GM21723 (cell line): ENCODE data around the gene HYDIN.
"Not testable (repeated sequence)": the region's sequence is repeated elsewhere in the genome, so short reads cannot be mapped to it uniquely, and the experiment has no call there.

Experiments used
- ATAC-seq: cut with Tn5 transposase; IDR thresholded peaks from one replicate; pipeline ENCODE4 v1.9.1; 2021; ENCODE audit warnings: mild to moderate bottlenecking, moderate library complexity; ENCODE audit not compliant: unreplicated experiment

HYDIN gene

DNA sequence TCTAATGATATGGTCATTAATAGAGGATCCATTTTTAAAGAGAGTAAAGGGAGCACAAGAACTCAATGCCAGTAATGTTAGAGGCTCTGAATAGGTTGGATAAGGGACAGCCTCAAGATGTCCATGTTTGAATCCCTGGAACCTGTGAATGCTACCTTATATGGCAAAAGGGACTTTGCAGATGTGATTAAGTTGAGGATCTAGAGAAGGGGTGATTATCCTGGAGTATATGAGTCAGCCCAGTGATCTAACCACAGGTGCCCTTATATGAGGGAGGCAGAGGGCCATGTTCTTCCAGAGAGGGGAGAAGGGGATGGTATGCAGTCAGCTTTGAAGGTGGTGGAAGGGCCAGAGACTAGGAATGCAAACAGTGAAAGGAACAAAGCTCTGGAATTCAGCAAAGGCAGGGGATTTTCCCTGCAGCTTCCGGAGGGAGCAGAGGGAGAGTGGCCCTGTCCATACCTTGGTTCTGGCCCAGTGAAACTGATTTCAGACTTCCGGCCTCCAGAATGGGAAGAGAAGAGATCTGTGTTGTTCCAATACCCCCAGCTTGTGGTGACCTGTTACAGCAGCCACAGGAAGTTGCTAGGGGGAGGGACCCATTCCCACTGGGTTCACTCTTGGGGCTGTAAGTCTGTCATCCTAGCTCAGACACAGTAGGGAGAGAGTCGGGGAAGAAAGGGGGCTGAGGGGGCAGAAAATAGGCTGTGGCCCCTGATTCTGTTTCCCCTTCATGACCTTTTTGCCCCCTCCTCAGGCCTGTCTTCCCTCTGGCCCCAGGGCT is 220.9 kb downstream of the HYDIN start:
- not testable (repeated sequence) for ATAC-seq

DNA sequence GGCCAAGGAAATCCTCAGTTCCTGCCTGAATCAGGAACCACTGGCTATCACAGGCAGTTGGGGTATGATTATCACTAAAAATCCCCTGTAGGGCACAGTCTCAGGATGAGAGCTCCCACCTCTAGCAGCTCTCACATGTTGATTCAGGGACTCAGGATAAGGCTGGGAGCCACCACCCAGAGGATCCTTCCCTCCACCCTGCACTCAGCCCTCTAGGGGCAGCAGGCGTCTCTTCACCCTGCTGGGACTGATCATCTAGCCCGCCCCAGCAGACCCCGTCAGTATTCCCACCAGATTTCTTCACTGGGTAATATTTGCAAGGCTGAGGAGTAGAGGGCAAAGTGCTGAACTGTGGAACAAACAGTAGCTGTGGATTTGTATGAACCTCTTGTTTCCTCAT is 224.0 kb downstream of the HYDIN start:
- ATAC-seq, result not testable (repeated sequence)

DNA sequence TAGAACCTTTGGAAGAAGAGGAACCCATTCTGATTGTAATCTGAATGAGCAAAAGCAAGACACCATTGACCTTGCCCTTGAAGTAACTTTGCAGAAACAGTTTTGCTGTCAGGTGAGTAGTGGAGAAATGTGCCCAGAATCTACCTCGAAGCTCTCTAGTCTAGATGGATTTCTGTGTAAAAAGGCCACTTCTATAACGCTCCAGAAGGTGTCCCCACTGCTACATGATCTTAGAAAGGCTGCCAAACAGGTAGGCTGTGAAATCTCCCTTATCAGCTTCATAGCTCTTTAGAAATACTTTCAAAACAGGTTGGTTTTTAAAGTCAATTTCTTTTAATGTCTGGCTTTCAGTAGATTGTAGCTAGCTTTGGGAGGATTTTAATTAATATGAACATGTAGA is 230.8 kb downstream of the HYDIN start:
- not testable (repeated sequence) for ATAC-seq

DNA sequence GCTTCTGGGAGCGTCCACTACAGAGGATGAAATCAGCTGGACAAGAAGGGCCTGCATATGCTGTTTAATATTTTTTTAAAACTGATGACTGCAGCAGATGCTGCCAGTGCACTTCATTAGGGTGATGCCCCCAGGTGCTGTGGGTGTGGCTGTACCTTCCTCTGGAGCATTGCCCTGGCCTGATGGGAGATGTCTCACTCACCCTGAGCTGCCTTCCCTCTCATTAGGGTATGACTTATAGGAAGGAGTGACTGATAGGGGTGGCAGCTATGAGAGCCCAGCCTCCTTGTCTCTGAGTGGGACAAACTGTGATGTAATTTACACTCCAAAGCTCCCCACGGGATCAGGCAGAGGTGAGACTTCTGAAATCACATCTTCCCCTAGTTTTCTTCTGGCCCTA is 234.7 kb downstream of the HYDIN start:
- not testable (repeated sequence) for ATAC-seq

DNA sequence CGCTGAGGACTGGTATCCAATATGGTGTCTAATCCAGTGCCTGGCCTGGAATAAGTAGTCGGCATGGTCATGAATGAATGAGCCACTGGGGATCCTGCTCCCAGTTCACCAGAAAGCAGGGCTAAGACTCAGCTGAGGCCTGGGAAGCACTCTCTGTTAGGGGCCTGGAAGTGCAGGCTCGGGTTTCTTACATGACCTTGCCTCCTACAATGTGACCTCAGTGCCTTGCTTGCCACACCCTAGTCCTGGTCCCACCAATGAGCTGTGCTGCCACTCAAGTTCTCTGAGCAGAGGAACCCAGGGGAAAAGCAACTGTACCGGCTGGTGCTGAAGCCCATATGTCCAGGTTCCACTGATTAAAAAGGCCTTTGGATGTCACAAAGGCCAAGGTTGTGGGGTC is 238.0 kb downstream of the HYDIN start:
- not testable (repeated sequence) for ATAC-seq

DNA sequence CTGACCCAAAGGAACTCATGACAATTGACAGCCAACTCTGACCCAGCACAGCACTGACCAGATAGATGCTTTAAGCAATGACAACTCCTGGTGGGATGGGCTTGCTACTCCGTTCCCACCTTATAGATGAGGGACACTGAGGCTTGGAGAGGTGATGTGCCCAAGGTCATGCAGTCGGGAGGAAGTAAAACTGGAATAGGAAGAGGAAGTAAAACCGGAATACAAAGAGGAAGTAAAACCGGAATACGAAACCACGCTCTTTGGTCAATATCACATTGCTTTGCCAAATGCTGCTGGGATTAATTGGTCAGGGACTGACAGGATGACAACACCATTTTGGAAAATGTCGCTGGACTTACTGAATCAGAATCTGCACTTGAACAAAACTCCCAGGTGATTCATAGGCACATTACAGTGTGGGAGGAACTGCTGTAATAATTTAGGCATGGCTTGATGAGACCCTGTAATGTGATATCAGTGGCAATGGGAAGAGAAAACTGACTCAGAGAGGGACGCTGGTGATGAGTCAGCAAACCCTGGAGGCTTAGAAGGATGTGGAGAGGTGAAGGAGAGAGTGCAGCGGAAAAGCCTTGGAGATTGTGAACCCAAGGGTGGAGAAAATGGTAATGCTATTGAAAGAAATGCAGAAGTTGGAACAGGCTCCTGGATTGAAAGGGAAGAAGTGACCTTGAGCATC is 243.4 kb downstream of the HYDIN start:
- not testable (repeated sequence) for ATAC-seq

DNA sequence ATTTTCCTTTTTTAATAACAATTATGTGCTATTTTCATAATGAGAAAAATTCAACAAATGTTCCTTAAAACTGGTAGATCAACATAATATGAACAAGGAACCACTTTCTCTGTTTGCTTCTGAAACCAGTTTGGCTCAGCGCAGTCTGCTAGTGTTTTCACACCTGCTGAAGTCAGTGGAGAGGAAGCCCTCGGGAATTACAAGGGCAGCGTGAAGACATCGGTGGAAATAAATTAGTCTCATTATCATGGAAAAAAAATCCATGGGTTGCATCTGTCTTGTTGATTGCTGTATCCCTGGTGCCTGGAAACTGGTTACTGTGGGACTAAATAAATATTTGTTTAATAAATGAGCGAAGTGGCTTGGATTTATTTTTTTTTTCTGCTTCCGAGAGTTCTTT is 245.8 kb downstream of the HYDIN start:
- not testable (repeated sequence) for ATAC-seq

DNA sequence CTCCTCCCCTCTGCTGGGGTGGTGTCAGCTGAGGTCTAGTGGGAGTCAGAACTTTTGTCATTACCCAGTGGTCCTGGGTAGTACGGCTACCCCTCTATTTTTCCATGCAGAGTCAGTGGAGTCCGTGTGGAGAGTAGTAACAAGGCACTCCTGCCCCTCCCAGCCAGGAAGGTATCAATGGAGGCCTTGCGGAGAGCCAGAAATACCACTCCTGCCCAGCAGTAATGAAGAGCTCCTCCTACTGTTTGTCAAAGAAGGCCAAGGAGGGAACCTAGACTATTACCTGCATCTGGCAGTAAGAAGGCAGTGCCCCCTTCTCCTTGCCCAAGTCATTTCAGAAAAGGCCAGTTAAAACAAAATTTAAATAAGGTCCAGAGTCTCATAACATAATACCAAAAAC is 262.2 kb downstream of the HYDIN start:
- not testable (repeated sequence) for ATAC-seq

DNA sequence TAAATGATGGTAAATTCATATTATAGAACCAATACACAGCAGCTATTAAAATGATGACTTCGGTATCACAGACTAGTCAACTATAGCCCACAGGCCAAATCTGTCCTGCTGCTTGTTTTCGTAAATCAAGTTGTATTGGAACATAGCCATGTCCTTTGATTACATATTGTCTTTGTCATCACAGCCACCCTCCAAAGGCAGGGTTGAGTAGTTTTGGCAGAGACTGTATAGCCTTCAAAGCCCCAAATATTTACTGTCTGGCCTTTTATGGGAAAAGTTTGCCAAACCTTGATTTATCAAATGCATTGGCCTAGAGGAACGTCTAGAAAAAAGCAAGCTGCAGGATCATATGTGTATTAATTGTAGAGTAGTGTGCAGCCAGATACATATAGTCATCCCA is 270.4 kb downstream of the HYDIN start:
- not testable (repeated sequence) for ATAC-seq

DNA sequence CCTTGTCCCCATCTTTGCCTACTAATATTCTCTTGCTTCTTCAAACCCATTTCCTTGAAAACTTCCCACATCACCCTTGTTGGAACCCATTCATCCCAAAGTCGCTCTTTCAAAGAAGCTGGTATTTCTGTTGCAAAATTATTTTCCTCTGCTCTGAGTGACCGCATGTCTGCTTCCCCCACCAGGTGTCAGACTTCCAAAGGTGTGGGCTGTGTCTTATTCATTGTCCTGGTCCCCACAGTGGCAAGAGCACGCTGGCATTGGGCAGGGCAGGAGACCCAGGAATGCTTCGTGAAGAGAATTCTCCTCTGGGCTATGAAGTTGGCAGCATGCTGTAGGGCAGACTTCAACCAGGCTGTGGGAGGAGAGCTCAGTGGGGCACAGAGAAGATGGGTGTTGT is 275.6 kb downstream of the HYDIN start:
- ATAC-seq, result not testable (repeated sequence)

DNA sequence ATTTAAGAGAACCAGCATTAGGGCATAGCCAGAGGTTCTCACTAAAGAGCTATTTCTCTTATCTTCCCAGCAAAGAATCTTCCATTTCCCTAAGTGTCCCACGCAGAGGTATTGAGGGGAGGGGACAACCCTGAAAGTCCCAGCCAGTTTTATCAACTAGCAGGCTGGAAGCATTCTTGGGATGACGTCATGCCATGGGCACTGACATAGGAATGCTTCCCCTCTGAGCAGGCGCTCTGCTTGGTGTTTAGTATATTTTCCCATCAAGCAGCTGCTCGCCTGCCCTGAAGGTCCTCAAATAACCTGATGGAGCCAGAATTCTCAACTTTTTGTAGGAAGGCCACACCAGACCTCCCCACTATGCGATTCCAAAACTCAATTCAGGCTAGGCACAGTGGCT is 276.7 kb downstream of the HYDIN start:
- not testable (repeated sequence) for ATAC-seq

DNA sequence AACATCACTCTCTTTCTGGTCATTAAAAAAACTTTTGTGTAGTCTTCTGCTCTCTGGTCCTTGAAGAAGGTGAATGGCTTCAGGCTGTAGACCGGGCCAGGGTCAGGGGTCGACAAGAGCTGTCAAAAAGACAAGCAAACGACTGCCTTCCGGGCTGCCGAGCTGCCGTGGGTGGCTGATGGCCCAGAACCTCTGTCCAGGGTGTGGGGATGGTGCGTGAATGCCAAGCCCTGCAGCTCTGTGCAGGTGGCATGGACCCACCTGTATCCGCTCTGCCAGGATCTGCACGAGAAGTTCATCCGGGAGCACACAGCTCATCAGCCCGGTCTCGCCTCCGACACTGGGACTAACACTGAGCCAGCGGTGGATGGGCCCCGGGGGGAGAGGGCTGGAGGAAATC is 287.0 kb downstream of the HYDIN start:
- ATAC-seq, result not testable (repeated sequence)

DNA sequence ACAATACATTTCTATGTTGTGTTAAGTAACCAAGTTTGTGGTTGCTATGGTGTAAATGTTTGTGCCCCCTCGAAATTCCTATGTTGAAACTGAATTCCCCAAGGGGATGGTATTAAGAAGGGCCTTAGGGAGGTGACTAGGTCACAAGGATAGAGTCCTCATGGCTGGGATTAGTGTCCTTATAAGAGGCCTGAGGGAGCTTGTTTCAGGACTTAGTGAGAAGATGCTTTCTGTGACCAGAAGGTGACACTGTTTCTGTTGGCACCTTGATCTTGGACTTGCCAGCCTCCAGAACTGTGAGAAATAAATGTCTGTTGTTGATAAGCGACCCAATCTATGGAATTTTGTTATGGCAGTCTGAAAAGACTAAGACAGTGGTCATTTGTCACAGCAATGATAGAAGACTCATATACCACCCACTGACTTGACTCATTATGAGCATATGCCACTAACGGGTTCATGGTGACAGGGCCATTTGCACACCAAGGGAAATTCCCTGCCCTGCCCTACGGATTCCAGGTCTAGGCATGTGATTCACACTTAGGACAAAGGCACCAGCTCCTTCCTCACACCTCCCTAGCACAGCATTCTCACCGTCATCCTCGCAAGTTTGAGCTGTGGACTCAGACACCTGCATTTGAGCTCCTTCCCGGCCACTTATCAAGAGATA is 290.7 kb downstream of the HYDIN start:
- ATAC-seq, result not testable (repeated sequence)

DNA sequence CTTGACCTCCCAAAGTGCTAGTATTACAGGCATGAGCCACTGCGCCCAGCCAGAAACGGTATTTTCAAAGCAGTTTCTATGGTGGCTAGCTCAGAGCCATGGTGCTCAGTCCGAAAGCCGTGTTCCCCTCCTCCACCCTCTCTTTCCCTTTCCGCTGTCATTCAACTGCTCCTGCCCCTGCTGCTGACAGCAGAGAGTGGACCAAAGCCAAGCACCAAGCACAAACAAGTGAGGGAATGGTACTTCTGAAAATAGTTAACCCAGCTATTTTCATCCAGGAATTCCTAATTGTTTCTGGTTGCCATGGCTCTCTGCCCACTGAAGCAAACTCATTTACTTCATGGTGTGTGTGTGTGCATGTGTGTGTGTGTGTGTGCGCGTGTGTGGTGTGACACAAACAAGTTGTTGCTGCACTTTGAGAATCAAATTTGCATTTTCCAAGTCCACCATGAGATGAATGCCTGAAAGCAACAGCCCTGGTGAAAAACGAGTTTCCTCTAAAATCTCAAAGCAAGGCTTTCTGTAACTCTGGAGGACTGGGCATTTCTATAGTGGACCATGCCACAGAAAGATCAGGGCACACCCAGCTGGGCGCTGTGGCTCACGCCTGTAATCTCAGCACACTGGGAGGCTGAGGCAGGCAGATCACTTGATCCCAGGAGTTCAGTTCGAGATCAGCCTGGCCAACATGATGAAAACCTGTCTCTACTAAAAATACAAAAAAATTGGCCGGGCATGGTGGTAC is 293.6 kb downstream of the HYDIN start:
- not testable (repeated sequence) for ATAC-seq

DNA sequence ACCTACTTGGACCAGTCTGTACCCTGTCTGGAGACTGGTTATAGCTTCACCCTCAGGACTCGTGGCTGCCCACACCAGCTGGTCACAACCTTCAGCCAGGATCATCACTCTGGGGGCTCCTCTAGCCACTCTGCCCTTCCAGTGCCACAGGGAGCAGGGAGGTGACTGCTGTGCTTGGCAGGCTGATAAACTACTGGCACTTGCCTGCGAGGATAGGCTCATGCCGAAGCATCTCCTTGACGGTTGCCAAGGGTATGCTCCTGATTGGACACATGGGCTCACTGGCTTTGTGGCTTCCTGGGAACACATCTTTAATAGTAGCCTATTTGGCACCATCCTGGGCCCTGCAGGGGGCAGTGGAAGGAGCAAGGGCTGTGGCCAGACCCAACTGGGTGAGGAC is 295.2 kb downstream of the HYDIN start:
- ATAC-seq, result not testable (repeated sequence)

DNA sequence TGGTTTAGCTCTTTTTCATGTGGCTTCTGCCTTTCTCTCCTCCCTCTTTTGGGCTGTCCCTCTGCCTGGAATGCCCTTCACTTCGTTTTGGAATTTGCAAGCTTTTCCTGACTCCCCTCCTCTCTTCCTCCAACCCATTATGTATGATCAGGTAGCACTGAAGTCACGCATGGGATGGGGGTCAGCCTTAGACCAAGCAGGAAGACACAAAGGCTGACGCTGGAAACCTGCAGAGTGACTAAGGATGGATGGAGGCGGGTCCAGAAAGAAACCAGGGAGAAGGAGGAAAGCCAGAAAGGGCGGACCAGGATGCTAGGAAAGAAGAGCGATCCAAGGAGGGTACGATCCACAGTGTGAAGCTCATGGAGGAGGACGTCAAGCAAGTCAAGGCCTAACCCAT is 296.8 kb downstream of the HYDIN start:
- ATAC-seq, result not testable (repeated sequence)

DNA sequence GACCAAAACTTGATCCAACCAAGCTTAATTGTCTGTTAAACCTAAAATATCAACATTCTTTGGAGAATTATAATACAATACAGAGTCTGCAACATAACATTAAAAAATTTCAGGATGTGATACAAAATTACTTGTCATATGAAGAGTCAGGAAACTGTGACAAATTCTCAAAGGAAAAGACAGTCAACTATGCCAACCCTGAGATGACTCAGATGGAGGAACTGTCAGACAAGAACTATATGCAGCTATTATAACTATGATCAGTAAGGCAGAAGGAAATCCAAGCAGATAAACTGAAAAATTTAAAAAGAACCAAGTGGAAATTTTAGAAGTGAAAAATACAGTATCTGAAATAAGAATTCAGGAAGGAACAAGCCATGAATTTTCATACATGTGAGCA is 299.8 kb downstream of the HYDIN start:
- not testable (repeated sequence) for ATAC-seq

DNA sequence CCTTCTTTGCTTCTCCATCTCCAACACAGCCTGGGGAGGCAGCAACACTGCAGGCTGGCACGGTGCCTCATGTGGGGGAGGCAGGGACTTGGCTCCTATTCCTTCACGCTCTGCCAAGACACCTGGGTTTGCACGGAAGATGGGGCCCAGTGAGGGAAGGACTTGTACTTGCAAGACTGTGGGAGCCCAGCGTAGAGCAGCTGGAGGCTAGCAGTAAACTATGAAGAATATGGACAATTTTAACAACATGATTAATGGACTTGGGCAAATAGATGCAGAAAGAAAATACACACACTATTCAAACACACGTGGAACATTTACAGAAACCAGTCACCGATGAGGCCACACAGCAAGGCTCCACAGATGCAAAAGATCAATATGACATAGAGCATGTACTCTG is 308.4 kb downstream of the HYDIN start:
- ATAC-seq, result not testable (repeated sequence)

DNA sequence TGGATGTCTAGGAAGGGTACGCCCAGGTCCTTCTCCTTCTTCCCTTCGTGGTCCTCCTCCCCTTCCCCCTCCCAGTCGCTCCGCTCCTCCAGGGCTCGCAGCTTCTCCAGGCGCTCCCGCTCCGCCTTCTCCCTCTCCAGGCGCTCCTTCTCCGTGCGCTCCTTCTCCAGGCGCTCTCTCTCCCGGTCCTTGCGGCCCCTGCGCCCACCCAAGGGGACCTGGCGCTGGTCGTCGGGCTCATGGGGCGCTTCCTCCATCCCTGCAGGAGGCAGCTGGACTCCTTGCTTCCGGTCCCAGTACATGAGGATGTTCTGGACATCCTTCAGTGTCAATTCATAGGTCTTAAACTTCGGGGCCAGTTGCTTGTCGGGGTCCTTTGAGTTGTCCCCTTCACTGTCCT is 309.9 kb downstream of the HYDIN start:
- not testable (repeated sequence) for ATAC-seq

DNA sequence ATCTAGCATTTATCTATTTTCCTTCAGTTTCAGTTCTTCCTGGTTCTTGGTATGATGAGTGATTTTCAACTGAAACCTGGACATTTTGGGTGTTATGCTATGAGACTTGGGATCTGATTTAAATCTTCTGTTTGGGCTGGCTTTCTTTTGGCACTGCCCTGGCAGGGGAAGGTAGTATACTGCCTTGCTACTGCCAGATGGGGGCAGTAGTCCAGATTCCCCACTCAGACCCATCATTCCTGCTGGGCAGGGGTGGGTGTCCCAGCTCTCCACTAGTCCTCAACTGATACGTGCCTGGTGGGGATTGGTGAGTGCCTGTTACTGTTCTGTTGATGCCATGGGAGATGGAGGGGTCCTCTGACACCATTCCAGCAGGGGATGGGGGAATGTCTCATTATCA is 342.3 kb downstream of the HYDIN start:
- not testable (repeated sequence) for ATAC-seq

DNA sequence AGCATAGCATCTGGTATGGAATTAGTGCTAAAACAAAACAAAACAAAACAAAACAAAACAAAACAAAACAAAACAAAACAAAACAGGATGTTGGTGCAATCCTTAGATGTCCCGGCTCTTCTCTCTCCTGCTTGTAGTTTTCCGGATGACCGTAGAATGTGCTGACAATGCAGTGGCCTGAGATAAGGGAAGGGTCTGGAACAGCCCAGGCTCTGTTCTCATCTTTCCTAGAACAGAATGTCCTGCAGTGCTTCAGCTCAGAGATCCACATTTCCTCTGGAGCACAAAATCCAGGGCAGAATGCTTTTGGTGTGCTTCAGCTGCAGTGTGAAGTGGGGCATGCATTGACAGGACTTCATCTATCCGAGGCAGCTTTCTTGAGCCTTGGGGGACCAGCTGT is 345.9 kb downstream of the HYDIN start:
- ATAC-seq, result not testable (repeated sequence)
